ENCODE data around the gene PDXK. TPM values are rescaled to one million over a fixed set of nuclear protein-coding genes. Genes with fewer than 3 reads are reported as not detected.
A peak's percentile ranks its signal among the peaks of the same experiment; 100 is the strongest.

PDXK gene
- total and polyA plus RNA-seq, 5 donors = 53.3 to 102 (median 75.8) TPM

DNA sequence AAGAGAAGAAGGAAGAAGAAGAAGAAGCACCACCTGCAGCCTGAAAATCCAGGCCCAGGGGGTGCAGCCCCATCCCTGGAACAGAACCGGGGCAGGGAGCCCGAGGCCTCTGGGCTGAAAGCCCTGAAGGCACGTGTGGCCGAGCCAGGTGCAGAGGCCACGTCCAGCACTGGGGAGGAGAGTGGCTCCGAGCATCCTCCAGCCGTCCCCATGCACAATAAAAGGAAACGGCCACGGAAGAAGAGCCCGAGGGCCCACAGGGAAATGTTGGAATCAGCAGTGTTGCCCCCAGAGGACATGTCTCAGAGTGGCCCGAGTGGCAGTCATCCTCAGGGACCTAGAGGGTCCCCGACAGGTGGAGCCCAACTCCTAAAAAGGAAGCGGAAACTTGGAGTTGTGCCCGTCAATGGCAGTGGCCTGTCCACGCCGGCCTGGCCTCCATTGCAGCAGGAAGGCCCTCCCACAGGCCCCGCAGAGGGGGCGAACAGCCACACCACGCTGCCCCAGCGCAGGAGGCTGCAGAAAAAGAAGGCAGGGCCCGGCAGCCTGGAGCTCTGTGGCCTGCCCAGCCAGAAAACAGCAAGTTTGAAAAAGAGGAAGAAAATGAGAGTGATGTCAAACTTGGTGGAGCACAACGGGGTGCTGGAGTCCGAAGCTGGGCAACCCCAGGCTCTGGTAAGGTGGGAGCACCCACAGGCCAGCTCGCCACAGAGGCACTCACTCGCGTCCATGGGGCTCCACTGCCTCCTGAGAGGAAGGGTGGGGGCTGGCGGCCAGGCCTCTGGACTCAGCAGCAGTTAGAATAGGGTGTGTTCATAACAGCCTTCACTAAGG, 31.1 kb upstream of the PDXK start:
- intact Hi-C loops (cut with DNase I) = loop anchor here in 1 of 4 donors (5.0 kb wide), 1 partner anchor 35 kb away; no protein-coding TSS in a partner anchor
- Histone ChIP-seq H3K27me3 (ENCODE audit: control insufficient read depth, insufficient read depth) (no peaks in the 10 kb centered on the region), H3K27ac (ENCODE audit: low read length) (no peak overlapping the region), H3K4me3 (ENCODE audit: low read length) (no peak overlapping the region), H3K9me3 (ENCODE audit: control insufficient read depth, low read length) (no peaks in the 10 kb centered on the region), H3K4me1 (ENCODE audit: control insufficient read depth, insufficient read depth, low read length) (no peaks in the 10 kb centered on the region)
- 74% methylated on average over 27 of the region's 27 CpGs for WGBS
- no peak for DNase-seq
- ATAC-seq = peak in 1 of 2 donors; percentile 12

DNA sequence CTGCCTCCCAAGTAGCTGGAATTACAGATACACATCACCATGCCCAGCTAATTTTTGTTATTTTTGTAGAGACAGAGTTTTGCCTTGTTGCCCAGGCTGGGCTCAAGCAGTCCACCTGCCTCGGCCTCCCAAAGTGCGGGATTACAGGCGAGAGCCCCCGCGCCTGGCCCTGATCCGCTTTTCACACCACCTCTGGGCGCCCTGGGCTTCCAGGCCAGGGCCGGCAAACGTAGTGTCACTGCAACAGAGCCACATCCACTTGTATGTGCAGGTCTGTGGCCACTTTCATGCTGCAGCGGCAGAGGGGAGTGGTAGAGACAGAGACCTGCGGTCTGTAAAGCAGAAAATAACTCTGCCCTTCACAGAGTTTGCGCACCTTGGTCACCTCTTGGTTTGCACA, 30.0 kb upstream of the PDXK start:
- DNase-seq (no peak), ATAC-seq (no peak)
- Histone ChIP-seq H3K4me3 (ENCODE audit: low read length) (no peak overlapping the region), H3K27ac (ENCODE audit: low read length) (no peak overlapping the region), H3K4me1 (ENCODE audit: control insufficient read depth, insufficient read depth, low read length) (no peaks in the 10 kb centered on the region), H3K9me3 (ENCODE audit: control insufficient read depth, low read length) (no peaks in the 10 kb centered on the region), H3K27me3 (ENCODE audit: control insufficient read depth, insufficient read depth) (no peaks in the 10 kb centered on the region)
- 98% methylated on average over 12 of the region's 12 CpGs for WGBS
- intact Hi-C loops (cut with DNase I) = loop anchor here in 1 of 4 donors (5.0 kb wide), 1 partner anchor 33 kb away; no protein-coding TSS in a partner anchor

DNA sequence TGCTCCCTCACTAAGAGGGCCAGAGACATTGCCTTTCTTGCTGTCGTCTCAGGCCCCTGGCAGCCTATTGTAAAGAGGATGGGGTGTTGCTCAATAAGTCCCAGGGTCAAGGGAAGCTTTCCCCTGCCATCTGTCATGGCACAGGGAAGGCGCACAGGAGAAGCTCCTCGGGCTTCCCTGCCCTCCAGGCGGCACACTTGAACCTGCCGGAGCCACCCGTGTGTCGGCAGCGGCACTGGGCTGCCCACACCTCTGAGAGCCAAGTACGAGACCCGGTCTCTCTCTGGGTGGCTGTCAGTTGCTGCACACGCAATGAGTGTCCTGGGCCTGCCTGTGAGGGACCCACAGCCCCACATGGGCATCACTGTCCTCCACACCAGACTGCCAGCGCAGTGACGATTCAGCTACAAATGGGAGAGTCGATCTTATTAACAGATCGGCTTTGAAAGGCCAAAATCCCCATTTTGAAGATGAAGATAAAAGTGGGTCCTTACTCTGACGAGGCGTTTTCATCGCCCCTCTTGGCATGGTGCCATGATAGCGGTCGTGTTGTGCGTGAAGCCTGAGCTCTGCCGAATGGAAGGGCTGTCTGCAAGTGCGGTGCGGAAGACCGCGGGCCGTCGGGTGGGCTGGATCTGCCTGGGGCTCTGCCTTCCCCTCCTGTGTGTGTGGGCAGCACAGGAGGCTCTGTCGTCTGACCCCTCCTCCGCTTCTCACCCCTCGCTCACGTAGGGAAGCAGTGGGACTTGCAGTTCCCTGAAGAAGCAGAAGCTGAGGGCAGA, 29.2 kb upstream of the PDXK start:
- no peaks in the 10 kb centered on the region for H3K4me1 ChIP-seq (ENCODE audit: control insufficient read depth, insufficient read depth, low read length)
- no peak for ATAC-seq
- H3K4me3 ChIP-seq (ENCODE audit: low read length) = no peak overlapping the region
- 91% methylated on average over 32 of the region's 32 CpGs for WGBS
- H3K27me3 ChIP-seq (ENCODE audit: control insufficient read depth, insufficient read depth) = no peaks in the 10 kb centered on the region
- DNase-seq = no peak
- intact Hi-C loops (cut with DNase I) = loop anchor here in 1 of 4 donors (5.0 kb wide), 1 partner anchor 33 kb away; no protein-coding TSS in a partner anchor
- H3K27ac ChIP-seq (ENCODE audit: low read length) = no peak overlapping the region
- H3K9me3 ChIP-seq (ENCODE audit: control insufficient read depth, low read length) = no peaks in the 10 kb centered on the region

DNA sequence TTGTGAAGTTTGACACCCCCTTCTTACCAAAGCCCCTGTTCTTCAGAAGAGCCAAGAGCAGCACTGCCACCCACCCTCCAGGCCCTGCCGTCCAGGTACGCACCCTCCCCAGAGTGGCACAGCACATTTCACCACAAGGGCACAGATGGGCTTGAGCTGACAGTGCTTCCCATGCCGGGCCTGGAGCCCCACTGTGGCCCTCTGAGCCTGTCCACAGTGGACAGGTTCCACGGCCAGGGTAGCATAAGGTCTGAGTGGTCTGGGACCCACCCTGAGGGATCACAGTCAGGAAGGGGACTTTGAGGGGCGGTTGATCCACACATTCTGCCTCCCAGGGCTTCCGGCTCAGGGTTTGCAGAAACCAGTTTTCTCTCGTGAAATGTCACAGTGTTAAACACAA, 28.6 kb upstream of the PDXK start:
- DNase-seq (no peak), ATAC-seq (no peak)
- WGBS = 98% methylated on average over 7 of the region's 7 CpGs
- no peak overlapping the region for H3K27ac ChIP-seq (ENCODE audit: low read length)
- no peak overlapping the region for H3K4me3 ChIP-seq (ENCODE audit: low read length)
- no peaks in the 10 kb centered on the region for H3K27me3 ChIP-seq (ENCODE audit: control insufficient read depth, insufficient read depth)
- intact Hi-C loops (cut with DNase I) = no loop called here
- no peaks in the 10 kb centered on the region for H3K4me1 ChIP-seq (ENCODE audit: control insufficient read depth, insufficient read depth, low read length)
- H3K9me3 ChIP-seq (ENCODE audit: control insufficient read depth, low read length) = no peaks in the 10 kb centered on the region

DNA sequence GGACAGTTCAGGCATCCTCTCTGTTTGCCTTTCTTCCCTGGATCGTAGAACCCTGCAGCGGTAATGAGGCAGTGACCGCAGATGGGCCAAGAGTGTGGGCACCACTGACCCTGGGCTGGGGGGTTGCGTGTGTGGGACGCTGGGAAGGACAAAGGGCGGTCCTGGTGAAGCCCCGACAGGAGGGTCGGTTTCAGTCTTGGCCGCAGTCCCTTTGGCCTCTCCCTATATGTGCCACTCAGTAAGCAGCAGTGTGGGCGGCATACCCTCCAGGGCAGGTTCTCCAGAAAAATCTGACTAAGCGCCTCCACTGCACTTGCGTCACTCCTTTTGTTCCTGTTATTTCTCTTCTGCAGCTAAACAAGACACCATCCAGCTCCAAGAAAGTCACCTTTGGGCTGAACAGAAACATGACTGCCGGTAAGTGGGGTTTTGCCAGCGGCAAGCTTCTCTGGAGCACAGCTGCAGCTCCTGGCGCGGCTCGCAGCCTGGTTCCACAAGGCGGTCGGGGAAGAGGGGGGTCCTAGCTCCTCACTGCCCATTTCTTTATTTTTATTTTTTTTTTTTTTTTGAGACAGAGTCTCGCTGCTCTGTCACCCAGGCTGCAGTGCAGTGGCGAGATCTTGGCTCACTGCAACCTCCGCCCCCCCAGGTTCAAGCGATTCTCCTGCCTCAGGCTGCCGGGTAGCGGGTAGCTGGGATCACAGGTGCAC, 27.7 kb upstream of the PDXK start:
- ATAC-seq (no peak), DNase-seq (no peak)
- no peaks in the 10 kb centered on the region for H3K9me3 ChIP-seq (ENCODE audit: control insufficient read depth, low read length)
- intact Hi-C loops (cut with DNase I) = no loop called here
- no peaks in the 10 kb centered on the region for H3K4me1 ChIP-seq (ENCODE audit: control insufficient read depth, insufficient read depth, low read length)
- 96% methylated on average over 25 of the region's 25 CpGs for WGBS
- no peak overlapping the region for H3K27ac ChIP-seq (ENCODE audit: low read length)
- no peak overlapping the region for H3K4me3 ChIP-seq (ENCODE audit: low read length)
- no peaks in the 10 kb centered on the region for H3K27me3 ChIP-seq (ENCODE audit: control insufficient read depth, insufficient read depth)

DNA sequence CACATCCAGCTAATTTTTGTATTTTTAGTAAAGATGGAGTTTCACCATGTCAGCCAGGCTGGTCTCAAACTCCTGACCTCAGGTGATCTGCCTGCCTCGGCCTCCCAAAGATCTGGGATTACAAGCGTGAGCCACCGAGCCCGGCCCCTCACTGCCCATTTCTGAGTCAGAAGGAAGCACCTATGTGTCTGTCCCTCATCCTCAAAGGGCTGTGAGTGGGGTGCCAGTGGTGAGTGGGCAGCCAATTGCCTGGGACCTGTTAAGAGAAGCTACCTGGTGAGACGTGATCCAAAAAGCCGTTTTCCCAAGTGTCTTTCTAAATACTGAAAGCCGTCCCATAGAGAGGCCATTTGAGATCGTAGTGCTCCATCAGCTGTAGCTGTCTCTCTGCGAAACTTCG, 27.1 kb upstream of the PDXK start:
- DNase-seq = no peak
- WGBS = 90% methylated on average over 10 of the region's 10 CpGs
- H3K9me3 ChIP-seq (ENCODE audit: control insufficient read depth, low read length) = no peaks in the 10 kb centered on the region
- H3K27me3 ChIP-seq (ENCODE audit: control insufficient read depth, insufficient read depth) = no peaks in the 10 kb centered on the region
- H3K4me3 ChIP-seq (ENCODE audit: low read length) = no peak overlapping the region
- no peaks in the 10 kb centered on the region for H3K4me1 ChIP-seq (ENCODE audit: control insufficient read depth, insufficient read depth, low read length)
- ATAC-seq = no peak
- intact Hi-C loops (cut with DNase I) = no loop called here
- no peak overlapping the region for H3K27ac ChIP-seq (ENCODE audit: low read length)

DNA sequence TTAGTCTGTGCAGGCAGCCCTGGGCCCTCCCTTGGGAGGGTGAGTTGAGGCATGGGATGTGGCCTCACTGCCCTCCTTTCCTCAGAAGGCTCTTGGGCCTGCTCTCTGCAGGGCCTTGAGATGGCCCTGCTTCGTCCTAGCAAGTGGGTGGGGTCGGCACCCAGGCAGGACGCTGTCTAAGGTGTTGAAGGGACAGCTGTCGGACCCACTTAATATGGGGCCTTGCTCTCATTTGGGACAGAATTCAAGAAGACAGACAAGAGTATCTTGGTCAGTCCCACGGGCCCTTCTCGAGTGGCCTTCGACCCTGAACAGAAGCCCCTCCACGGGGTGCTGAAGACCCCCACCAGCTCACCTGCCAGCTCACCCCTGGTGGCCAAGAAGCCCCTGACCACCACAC, 26.0 kb upstream of the PDXK start:
- H3K4me1 ChIP-seq (ENCODE audit: control insufficient read depth, insufficient read depth, low read length) = no peaks in the 10 kb centered on the region
- H3K27ac ChIP-seq (ENCODE audit: low read length) = no peak overlapping the region
- intact Hi-C loops (cut with DNase I) = no loop called here
- DNase-seq (no peak), ATAC-seq (no peak)
- no peaks in the 10 kb centered on the region for H3K27me3 ChIP-seq (ENCODE audit: control insufficient read depth, insufficient read depth)
- no peaks in the 10 kb centered on the region for H3K9me3 ChIP-seq (ENCODE audit: control insufficient read depth, low read length)
- WGBS = 92% methylated on average over 8 of the region's 8 CpGs
- H3K4me3 ChIP-seq (ENCODE audit: low read length) = no peak overlapping the region

DNA sequence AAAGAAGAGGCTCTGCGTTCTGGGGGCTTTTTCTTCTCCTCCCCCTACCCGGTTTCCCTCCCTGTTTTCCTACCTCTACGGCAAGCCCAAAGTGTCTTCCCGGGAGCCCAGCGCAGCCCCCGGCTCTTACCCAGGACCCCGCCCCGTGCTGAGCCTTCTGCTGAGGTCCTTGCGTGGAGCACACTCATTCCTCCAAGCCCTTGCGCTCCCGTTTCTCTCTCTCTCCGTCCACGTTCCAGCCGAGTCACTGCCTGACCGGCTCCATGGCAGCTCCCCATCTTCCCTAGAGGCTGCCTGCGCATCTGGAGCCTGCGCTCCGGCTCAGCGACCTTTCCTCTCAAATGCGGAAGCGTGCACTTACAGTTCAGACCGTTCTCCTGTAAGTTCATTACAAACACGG, 24.9 kb upstream of the PDXK start:
- no peak for DNase-seq
- no peak for ATAC-seq
- Histone ChIP-seq H3K4me3 (ENCODE audit: low read length) (no peak overlapping the region), H3K9me3 (ENCODE audit: control insufficient read depth, low read length) (no peaks in the 10 kb centered on the region), H3K4me1 (ENCODE audit: control insufficient read depth, insufficient read depth, low read length) (no peaks in the 10 kb centered on the region), H3K27ac (ENCODE audit: low read length) (no peak overlapping the region), H3K27me3 (ENCODE audit: control insufficient read depth, insufficient read depth) (no peaks in the 10 kb centered on the region)
- intact Hi-C loops (cut with DNase I) = no loop called here
- 93% methylated on average over 23 of the region's 23 CpGs for WGBS

DNA sequence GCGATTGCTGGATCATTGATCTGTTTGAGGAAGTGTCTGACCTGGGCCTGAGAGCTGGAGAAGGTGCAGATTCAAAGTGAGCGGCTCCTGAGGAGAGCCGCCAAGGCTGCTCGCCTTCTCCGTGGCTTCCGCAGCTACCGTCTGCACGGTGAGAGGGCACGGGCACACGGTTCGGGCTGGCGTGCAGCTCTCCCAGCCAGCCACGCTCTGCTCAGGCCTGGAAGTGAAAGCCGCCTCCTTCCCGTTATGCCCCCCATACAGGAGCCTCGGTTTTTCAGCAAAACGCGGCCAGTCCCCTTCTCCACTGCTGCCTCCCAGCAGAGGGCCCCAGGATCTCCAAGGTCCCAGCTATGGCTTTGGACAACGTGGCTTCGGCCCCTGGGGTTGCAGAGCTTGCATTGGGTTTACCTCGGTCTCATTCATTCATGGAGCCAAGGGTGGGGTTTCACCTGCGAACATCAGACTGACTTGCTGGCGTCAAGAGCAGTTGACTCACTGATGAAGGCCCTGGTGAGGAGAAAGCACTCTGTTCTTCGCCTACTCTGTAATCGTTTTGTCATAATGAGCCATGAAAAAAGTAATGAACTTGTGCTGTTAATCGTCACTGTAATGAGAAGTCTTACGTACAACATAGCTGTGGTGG, 24.4 kb upstream of the PDXK start:
- H3K4me1 ChIP-seq (ENCODE audit: control insufficient read depth, insufficient read depth, low read length) = no peaks in the 10 kb centered on the region
- no peak overlapping the region for H3K4me3 ChIP-seq (ENCODE audit: low read length)
- H3K27ac ChIP-seq (ENCODE audit: low read length) = no peak overlapping the region
- H3K9me3 ChIP-seq (ENCODE audit: control insufficient read depth, low read length) = no peaks in the 10 kb centered on the region
- DNase-seq = no peak
- intact Hi-C loops (cut with DNase I) = no loop called here
- WGBS = 92% methylated on average over 27 of the region's 27 CpGs
- H3K27me3 ChIP-seq (ENCODE audit: control insufficient read depth, insufficient read depth) = no peaks in the 10 kb centered on the region
- no peak for ATAC-seq

DNA sequence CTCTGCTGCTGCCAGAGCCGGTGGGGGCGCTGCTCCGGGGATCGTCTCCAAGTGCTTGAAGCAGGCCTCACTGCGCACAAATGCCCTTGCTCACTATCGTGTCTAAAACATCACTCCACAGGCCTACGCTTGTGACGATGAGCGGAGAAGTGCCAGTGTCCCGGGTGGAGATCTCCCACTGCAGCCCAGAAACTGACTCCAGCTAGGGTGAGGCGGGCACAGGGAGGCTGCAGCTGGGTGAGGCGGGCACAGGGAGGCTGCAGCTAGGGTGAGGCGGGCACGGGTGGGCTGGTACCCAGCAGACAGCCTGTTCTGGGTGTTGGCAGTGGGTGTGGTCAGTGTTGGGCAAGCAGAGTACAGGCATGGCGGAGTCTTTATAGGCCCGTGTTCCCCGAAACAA, 22.7 kb upstream of the PDXK start:
- Histone ChIP-seq H3K4me3 (ENCODE audit: low read length) (no peak overlapping the region), H3K4me1 (ENCODE audit: control insufficient read depth, insufficient read depth, low read length) (no peaks in the 10 kb centered on the region), H3K9me3 (ENCODE audit: control insufficient read depth, low read length) (no peaks in the 10 kb centered on the region), H3K27me3 (ENCODE audit: control insufficient read depth, insufficient read depth) (no peaks in the 10 kb centered on the region), H3K27ac (ENCODE audit: low read length) (no peak overlapping the region)
- no peak for DNase-seq
- 97% methylated on average over 17 of the region's 17 CpGs for WGBS
- intact Hi-C loops (cut with DNase I) = no loop called here
- no peak for ATAC-seq

Measured in right cardiac atrium (tissue), 5 donors.